Esophagus squamous epithelium (tissue), 4 donors: ENCODE results near the gene ARRDC5.
"Not testable (repeated sequence)": the region's sequence is repeated elsewhere in the genome, so short reads cannot be mapped to it uniquely, and the experiment has no call there.

Source experiments
- POLR2A ChIP-seq, 4 donors: fragments of 450-650 bp; IDR thresholded peaks; one replicate each; pipeline ENCODE4 v1.6.1; 2017; ENCODE audit warnings: antibody characterized with exemption in 4 of 4, mild to moderate bottlenecking in 4 of 4, moderate library complexity in 3 of 4
- TF ChIP-seq, protein P1 (sequence below), 6 experiments: fragments of 450-650 bp in 4 of 6; fragments of 200-600 bp in 2 of 6; sonication (generic) in 2 of 6; IDR thresholded peaks; one replicate each; pipeline ENCODE4 v1.5.1; 2016 to 2019; ENCODE audit warnings: antibody characterized with exemption in 6 of 6, mild to moderate bottlenecking in 4 of 6, moderate library complexity in 4 of 6

- TF ChIP-seq POLR2A (IDR thresholded peaks at IDR 0.05): not testable (repeated sequence)
- TF ChIP-seq, protein P1, sequence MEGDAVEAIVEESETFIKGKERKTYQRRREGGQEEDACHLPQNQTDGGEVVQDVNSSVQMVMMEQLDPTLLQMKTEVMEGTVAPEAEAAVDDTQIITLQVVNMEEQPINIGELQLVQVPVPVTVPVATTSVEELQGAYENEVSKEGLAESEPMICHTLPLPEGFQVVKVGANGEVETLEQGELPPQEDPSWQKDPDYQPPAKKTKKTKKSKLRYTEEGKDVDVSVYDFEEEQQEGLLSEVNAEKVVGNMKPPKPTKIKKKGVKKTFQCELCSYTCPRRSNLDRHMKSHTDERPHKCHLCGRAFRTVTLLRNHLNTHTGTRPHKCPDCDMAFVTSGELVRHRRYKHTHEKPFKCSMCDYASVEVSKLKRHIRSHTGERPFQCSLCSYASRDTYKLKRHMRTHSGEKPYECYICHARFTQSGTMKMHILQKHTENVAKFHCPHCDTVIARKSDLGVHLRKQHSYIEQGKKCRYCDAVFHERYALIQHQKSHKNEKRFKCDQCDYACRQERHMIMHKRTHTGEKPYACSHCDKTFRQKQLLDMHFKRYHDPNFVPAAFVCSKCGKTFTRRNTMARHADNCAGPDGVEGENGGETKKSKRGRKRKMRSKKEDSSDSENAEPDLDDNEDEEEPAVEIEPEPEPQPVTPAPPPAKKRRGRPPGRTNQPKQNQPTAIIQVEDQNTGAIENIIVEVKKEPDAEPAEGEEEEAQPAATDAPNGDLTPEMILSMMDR (IDR thresholded peaks at IDR 0.05): not testable (repeated sequence)
Measured at GRCh38 chr19:4882874-4883273, 19.8 kb downstream of the ARRDC5 start.
